Measurements from ENCODE around the gene AUTS2. TPM values are rescaled to one million over a fixed set of nuclear protein-coding genes. Genes with fewer than 3 reads are reported as not detected.

The AUTS2 gene
- total RNA-seq, 1 experiment from 2014 or later, result 2.3 TPM

- no peak for DNase-seq (ENCODE audit: low read depth)
- in situ Hi-C loops (cut with HindIII; ENCODE audit: low pct_unique_long_range_greater_than_20kb, low sequenced_read_pairs), result no loop called here
Observed at GRCh38 chr7:70665997-70666396, 1067.7 kb downstream of the AUTS2 start.

GRCh38 chr7:70667406-70667805 lies 1069.1 kb downstream of the AUTS2 start:
- DNase-seq (ENCODE audit: low read depth), result no peak
- in situ Hi-C loops (cut with HindIII; ENCODE audit: low pct_unique_long_range_greater_than_20kb, low sequenced_read_pairs), result no loop called here

- in situ Hi-C loops (cut with HindIII; ENCODE audit: low pct_unique_long_range_greater_than_20kb, low sequenced_read_pairs), result no loop called here
- no peak for DNase-seq (ENCODE audit: low read depth)
Observed at GRCh38 chr7:70668606-70669358, 1070.5 kb downstream of the AUTS2 start.

GRCh38 chr7:70669854-70670253 lies 1071.6 kb downstream of the AUTS2 start:
- in situ Hi-C loops (cut with HindIII; ENCODE audit: low pct_unique_long_range_greater_than_20kb, low sequenced_read_pairs), result no loop called here
- no peak for DNase-seq (ENCODE audit: low read depth)

- in situ Hi-C loops (cut with HindIII; ENCODE audit: low pct_unique_long_range_greater_than_20kb, low sequenced_read_pairs), result no loop called here
- no peak for DNase-seq (ENCODE audit: low read depth)
Observed at GRCh38 chr7:70670288-70670687, 1072.0 kb downstream of the AUTS2 start.

- DNase-seq (ENCODE audit: low read depth), result no peak
- in situ Hi-C loops (cut with HindIII; ENCODE audit: low pct_unique_long_range_greater_than_20kb, low sequenced_read_pairs), result no loop called here
Observed at GRCh38 chr7:70673778-70674570, 1075.7 kb downstream of the AUTS2 start.

GRCh38 chr7:70674571-70675010 lies 1076.3 kb downstream of the AUTS2 start:
- in situ Hi-C loops (cut with HindIII; ENCODE audit: low pct_unique_long_range_greater_than_20kb, low sequenced_read_pairs), result no loop called here

GRCh38 chr7:70676243-70676642 lies 1078.0 kb downstream of the AUTS2 start:
- in situ Hi-C loops (cut with HindIII; ENCODE audit: low pct_unique_long_range_greater_than_20kb, low sequenced_read_pairs), result no loop called here
- DNase-seq (ENCODE audit: low read depth), result no peak

More at GRCh38 chr7:70674571-70675010, 1076.3 kb downstream of the AUTS2 start:
- no peak for DNase-seq (ENCODE audit: low read depth)

GRCh38 chr7:70678621-70679251 lies 1080.5 kb downstream of the AUTS2 start:
- no peak for DNase-seq (ENCODE audit: low read depth)
- in situ Hi-C loops (cut with HindIII; ENCODE audit: low pct_unique_long_range_greater_than_20kb, low sequenced_read_pairs), result no loop called here

- in situ Hi-C loops (cut with HindIII; ENCODE audit: low pct_unique_long_range_greater_than_20kb, low sequenced_read_pairs), result no loop called here
- no peak for DNase-seq (ENCODE audit: low read depth)
Observed at GRCh38 chr7:70679661-70680060, 1081.4 kb downstream of the AUTS2 start.

GRCh38 chr7:70680306-70680705 lies 1082.0 kb downstream of the AUTS2 start:
- in situ Hi-C loops (cut with HindIII; ENCODE audit: low pct_unique_long_range_greater_than_20kb, low sequenced_read_pairs), result no loop called here
- DNase-seq (ENCODE audit: low read depth), result no peak

GRCh38 chr7:70680743-70681468 lies 1082.6 kb downstream of the AUTS2 start:
- in situ Hi-C loops (cut with HindIII; ENCODE audit: low pct_unique_long_range_greater_than_20kb, low sequenced_read_pairs), result no loop called here

GRCh38 chr7:70681469-70682350 lies 1083.4 kb downstream of the AUTS2 start:
- no peak for DNase-seq (ENCODE audit: low read depth)
- in situ Hi-C loops (cut with HindIII; ENCODE audit: low pct_unique_long_range_greater_than_20kb, low sequenced_read_pairs), result no loop called here

More at GRCh38 chr7:70680743-70681468, 1082.6 kb downstream of the AUTS2 start:
- DNase-seq (ENCODE audit: low read depth), result no peak

- DNase-seq (ENCODE audit: low read depth), result no peak
- in situ Hi-C loops (cut with HindIII; ENCODE audit: low pct_unique_long_range_greater_than_20kb, low sequenced_read_pairs), result no loop called here
Observed at GRCh38 chr7:70684173-70684572, 1085.9 kb downstream of the AUTS2 start.

- in situ Hi-C loops (cut with HindIII; ENCODE audit: low pct_unique_long_range_greater_than_20kb, low sequenced_read_pairs), result no loop called here
- DNase-seq (ENCODE audit: low read depth), result peak; percentile 80
Observed at GRCh38 chr7:70693321-70693685, 1095.0 kb downstream of the AUTS2 start.

- in situ Hi-C loops (cut with HindIII; ENCODE audit: low pct_unique_long_range_greater_than_20kb, low sequenced_read_pairs), result no loop called here
- peak; percentile 81 for DNase-seq (ENCODE audit: low read depth)
Observed at GRCh38 chr7:70693686-70694433, 1095.6 kb downstream of the AUTS2 start.

- in situ Hi-C loops (cut with HindIII; ENCODE audit: low pct_unique_long_range_greater_than_20kb, low sequenced_read_pairs), result no loop called here
- DNase-seq (ENCODE audit: low read depth), result no peak
Observed at GRCh38 chr7:70694434-70694970, 1096.2 kb downstream of the AUTS2 start.
